ENCODE data around the gene KDM5D.

The KDM5D gene

GRCh38 chrY:19744381-19745378 is at the start of gene KDM5D:
Gene KDM5D, minus strand, starts transcription at chrY:19744726. Its CDS starts 192 bp downstream, at chrY:19744534.
- peak in 2 of 3 donors; percentile 12 to 26 for DNase-seq (ENCODE audit: low read depth in 3 of 3, low spot score in 1 of 3)

DNA sequence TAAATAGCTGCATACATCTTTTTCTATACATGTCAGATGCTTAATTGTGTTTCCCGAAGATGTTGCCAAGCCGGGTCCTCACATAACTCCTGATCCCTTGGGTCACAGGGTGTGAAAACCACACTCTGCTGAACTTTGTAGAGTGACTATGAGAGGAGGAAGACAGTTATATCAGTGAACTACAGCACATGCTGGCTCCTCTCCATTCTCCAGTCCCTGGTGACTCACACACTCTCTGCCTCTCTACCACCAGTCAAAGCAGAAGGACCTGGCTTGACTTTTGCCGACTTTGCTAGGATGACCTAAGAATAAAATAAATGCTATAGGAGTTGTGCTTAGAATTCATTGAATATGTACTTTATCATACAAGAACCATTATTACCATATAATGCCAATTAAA is 23.8 kb upstream of the KDM5D start:
- DNase-seq (ENCODE audit: low read depth in 3 of 3, low spot score in 1 of 3), result no peak

DNA sequence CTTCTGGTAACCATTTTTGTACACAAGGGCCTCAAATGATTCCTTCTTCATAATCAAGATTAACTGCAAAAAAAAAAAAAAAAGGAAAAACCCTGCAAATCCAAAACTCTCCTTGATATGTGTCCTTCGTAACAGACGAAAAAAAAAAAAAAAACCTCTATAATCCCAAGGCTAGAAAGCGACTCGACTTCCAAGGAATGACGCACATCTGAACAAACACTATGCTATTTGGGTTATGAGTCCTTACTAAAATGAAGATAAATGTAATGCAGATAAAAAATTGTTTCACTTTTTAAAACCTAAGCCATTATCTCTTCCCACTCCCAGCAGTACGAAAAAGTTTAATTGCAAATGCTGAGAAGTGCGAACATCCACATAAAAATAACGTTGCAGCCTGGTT is 1.2 kb downstream of the KDM5D start:
- no peak for DNase-seq (ENCODE audit: low read depth in 3 of 3, low spot score in 1 of 3)

DNA sequence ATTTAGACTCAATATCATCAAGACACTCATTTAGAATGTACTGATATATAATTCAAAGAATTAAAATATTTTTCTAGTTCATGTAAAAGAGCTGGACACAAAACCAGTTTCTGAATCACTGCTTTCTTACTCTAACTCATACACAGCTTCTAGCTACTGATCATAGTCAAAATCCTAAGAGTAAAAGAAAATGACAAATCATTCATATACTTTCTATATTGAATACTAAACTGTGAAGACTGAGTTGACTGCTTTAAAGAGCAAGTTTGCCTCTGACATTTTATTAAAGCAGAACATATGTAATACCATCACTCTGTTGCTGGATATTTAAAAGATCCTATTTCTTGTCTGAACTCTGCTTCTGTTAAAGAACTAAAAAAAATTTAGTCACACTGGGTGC is 2.4 kb downstream of the KDM5D start:
- DNase-seq (ENCODE audit: low read depth in 3 of 3, low spot score in 1 of 3), result no peak

GRCh38 chrY:19734425-19734824 is 10.1 kb downstream of the KDM5D start:
- no peak for DNase-seq (ENCODE audit: low read depth in 3 of 3, low spot score in 1 of 3)

DNA sequence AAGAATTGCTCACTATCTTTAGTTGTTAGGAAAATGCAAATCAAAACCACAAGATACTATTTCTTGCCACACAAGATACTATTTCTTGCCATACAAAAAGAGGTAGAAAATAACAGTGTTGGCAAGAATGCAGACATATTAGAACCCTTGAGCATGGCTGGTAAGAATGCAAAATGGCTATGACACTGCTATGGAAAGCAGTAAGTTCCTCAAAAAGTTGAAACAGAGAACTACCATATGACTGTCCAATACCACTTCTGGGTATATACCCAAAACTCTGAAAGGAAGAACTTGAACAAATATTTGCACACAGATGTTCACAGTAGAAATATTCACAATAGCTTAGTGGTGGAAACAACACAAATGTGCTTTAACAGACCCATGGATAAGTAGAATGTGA is 26.6 kb downstream of the KDM5D start:
- DNase-seq (ENCODE audit: low read depth in 3 of 3, low spot score in 1 of 3), result no peak

DNA sequence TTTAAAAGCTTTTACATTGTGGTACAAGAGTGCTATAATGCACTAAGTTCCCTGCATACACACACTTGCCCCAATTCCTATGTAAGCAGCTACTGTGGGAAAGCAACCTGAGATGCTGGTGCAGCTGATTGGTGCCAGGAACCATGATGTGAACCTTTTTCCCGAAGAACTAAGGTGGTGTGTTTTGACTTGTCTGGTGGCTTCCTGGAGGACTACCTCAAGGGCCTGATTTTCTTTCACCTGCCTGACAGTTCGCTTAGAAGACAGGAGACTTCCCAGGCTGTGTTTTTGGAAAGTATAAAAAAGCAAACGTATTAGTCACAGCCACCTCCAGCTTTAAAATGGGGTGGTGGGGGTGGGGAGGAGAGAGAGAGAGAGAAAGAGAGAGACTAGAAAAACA is 27.4 kb downstream of the KDM5D start:
- no peak for DNase-seq (ENCODE audit: low read depth in 3 of 3, low spot score in 1 of 3)

GRCh38 chrY:19715226-19715625 is 29.3 kb downstream of the KDM5D start:
- DNase-seq (ENCODE audit: low read depth in 3 of 3, low spot score in 1 of 3), result no peak

GRCh38 chrY:19713430-19713829 is 31.1 kb downstream of the KDM5D start:
- no peak for DNase-seq (ENCODE audit: low read depth in 3 of 3, low spot score in 1 of 3)

- no peak for DNase-seq (ENCODE audit: low read depth in 3 of 3, low spot score in 1 of 3)
Observed at GRCh38 chrY:19706273-19706672, 38.3 kb downstream of the KDM5D start.

- DNase-seq (ENCODE audit: low read depth in 3 of 3, low spot score in 1 of 3), result no peak
Observed at GRCh38 chrY:19698495-19698894, 46.0 kb downstream of the KDM5D start.

DNA sequence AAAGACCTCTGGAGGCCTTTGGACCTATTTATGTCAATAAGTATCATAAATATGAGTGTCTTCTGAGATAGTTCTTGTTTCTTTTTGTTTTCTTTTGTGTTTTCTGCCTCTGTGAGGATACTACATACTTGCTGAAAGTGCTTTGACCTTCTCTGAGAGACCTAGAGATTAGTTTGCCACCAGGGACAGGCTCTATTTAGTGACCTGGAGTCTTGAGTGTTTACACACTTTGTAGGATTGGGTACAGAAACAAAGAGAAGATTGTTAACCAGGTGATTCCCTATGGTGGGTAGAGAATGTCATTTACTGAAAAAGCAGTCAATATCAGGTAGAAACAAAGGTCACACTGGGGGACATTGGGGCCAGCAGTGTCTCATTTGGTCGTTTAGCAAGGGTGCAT is 63.7 kb downstream of the KDM5D start:
- no peak for DNase-seq (ENCODE audit: low read depth in 3 of 3, low spot score in 1 of 3)

Data from stimulated activated CD4-positive, alpha-beta T cell treated with anti-CD3 and anti-CD28 coated beads, TNF-alpha, amount 100 ng/mL, for 1 hour (primary cell).